ENCODE results near the gene CD180.

The CD180 gene

DNA sequence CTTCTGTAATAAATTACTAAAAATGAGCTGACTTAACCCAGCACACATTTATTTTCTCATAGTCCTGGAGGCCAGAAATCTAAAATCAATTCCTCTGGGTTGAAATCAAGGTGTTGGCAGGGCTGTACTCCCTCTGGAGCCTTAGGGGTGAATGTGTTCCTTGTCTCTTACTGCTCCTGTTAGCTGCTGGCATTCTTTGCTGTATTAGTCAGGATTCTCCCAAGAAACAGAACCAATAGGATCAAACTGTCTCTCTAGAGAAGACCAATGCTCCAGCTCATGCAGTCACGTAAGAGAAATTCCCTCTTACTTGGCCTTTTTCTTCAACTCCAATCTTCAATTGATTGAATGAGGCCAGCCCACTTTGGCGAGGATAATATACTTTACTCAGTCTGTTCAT is 15.3 kb upstream of the CD180 start:
- no peak for DNase-seq (ENCODE audit: low read depth in 2 of 2)

DNA sequence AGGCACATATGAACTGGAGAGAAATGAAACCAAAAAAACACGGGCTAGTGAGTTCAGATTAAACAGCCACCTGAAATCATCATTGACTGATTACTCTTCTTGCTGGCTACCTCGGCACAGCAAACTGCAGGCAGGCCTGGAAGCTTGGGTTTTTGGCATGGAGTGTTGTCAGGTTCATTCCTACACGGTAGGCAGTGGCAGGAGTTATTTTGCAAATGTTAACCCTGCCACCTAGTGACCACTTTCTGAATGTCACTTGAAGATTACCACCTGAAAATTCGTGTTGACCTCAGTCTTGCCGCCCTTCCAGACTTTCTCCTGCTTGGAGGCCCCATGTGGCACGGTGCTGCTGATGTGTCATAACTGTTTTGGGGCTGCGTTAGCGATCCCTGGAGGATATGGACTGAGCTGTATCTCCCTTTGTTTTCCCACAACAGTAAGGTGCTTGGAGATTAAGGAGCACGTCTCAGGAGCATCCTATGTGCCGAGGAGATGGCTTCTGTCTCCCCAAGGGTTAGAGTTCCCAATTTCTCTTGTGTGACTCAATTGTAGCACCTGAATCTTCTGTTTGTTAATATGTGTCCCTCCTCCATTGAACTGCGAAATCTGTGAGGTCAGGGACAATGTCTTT is 12.7 kb upstream of the CD180 start:
- peak; percentile 19 to 34 for DNase-seq (ENCODE audit: low read depth in 2 of 2)

- DNase-seq (ENCODE audit: low read depth in 2 of 2): no peak
Measured at GRCh38 chr5:67208403-67208802, 11.8 kb upstream of the CD180 start.

DNA sequence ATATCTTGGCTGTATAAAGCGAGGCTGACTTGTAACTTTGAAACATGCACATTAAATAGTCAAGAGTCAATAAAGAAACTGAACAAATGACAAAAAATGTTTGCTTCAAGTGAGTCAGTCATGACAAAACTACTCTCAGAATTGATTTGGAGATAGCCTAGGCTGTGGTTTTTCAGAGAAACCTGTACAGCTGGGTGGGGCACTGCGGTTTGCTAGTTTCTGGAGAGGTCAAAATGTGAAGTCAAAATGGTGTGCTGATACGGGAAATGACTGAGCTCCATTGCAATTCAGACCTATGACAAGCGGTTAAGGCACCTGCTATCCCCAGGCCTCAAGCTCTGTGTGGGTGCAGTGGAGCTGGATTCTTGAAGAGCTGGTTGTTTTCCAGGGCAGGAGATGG is 10.3 kb upstream of the CD180 start:
- peak; percentile 46 to 52 for DNase-seq (ENCODE audit: low read depth in 2 of 2)

GRCh38 chr5:67206461-67206860 is 9.9 kb upstream of the CD180 start:
- no peak for DNase-seq (ENCODE audit: low read depth in 2 of 2)

DNA sequence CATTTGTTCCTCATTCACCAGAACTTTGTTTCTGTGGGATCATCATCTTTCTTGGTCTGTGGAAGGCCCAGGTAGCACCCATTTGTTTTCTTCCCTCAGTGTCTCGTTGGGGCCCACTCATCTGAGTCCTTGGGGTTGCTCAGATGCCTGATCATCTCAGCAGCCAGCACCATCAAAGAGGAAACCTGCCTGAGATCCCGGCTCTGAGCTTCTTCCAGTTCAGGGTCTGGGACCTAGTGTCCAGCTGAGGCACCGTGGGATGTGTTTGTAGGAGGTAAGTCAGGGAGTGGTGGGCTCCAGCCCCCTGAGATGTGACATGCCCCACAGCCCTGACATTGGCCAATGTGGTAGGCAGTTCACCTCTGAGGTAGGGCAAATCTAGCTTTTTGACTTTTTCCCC is 9.4 kb upstream of the CD180 start:
- no peak for DNase-seq (ENCODE audit: low read depth in 2 of 2)

- DNase-seq (ENCODE audit: low read depth in 2 of 2): no peak
Measured at GRCh38 chr5:67204821-67205220, 8.2 kb upstream of the CD180 start.

DNA sequence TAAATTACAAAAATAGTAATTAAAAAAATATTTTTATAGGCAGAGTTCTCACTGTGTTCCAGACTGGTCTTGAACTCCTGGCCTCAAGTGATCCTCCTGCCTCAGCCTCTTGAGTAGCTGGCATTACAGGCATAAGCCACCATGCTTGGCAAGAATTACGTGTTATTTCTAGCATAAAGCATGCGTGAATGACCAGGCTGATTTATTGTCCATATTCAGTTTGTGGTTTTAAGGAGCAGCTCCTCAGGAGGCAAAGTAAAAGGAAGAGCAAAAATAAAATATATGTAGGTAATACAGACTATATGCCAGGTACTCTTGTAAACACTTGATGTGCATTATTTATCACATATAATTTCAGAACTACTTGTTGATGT is 7.1 kb upstream of the CD180 start:
- no peak for DNase-seq (ENCODE audit: low read depth in 2 of 2)

- DNase-seq (ENCODE audit: low read depth in 2 of 2): no peak
Measured at GRCh38 chr5:67202828-67203227, 6.2 kb upstream of the CD180 start.

GRCh38 chr5:67201897-67202549 is 5.4 kb upstream of the CD180 start:
- DNase-seq (ENCODE audit: low read depth in 2 of 2): no peak

DNA sequence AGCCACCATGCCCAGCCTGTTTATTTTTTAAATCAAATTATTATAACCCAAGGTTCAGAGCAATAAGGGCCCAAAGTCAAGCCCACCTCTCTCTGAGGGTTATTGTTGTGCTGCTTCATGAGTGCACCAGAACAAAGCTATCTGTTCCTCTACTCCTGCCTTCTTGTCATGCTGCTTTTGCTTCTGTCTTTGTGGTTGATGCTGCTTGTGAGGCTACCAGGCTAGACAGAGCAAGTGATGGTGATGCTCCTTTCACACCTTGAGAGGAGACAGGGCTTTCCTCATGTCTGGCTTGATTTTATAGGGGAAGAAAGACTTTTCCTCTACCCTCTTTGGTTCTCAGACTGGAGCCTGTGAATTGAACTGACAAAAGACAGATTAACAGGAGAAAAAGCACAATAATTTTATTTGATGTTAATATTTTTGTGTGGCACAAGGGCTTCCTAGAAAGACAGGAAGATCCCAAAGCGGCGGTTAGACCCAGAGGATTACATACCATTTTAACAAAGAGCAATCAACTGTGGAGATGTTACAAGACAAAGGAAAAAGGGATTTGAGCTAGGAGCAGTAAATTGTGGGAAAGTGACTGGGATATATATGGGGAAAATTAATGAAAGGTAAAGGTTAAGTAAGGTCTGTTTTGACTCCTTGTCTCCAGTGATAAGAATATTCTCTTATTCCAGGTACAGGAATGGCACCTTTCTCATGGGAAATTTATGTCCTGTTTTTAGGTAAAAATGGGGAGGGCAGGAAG is 4.4 kb upstream of the CD180 start:
- no peak for DNase-seq (ENCODE audit: low read depth in 2 of 2)

DNA sequence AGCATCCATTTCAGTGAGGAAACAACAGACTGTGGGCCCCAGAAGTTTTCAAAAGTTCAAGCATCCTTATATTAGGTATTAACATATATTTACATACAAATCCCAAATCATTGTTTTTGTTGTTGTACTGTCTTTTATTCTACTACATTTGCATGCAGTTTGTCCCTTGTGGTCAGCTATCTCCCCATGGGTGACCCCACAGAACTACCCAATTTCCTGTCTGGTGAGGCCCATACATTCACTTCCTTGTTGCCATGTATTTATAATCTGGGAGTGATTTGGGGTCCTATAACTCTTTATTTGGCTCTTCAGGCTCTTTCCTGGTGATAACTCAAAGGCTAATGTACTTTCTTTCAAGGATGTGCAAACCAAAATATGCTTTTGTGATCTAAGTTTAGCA is 3.3 kb upstream of the CD180 start:
- DNase-seq (ENCODE audit: low read depth in 2 of 2): no peak

- DNase-seq (ENCODE audit: low read depth in 2 of 2): no peak
Measured at GRCh38 chr5:67198917-67199316, 2.3 kb upstream of the CD180 start.

GRCh38 chr5:67197536-67197935 is 937 bp upstream of the CD180 start:
- no peak for DNase-seq (ENCODE audit: low read depth in 2 of 2)

- DNase-seq (ENCODE audit: low read depth in 2 of 2): no peak
Measured at GRCh38 chr5:67195406-67196275, 958 bp downstream of the CD180 start.

- no peak for DNase-seq (ENCODE audit: low read depth in 2 of 2)
Measured at GRCh38 chr5:67194166-67194565, 2.4 kb downstream of the CD180 start.

- no peak for DNase-seq (ENCODE audit: low read depth in 2 of 2)
Measured at GRCh38 chr5:67193439-67193807, 3.2 kb downstream of the CD180 start.

DNA sequence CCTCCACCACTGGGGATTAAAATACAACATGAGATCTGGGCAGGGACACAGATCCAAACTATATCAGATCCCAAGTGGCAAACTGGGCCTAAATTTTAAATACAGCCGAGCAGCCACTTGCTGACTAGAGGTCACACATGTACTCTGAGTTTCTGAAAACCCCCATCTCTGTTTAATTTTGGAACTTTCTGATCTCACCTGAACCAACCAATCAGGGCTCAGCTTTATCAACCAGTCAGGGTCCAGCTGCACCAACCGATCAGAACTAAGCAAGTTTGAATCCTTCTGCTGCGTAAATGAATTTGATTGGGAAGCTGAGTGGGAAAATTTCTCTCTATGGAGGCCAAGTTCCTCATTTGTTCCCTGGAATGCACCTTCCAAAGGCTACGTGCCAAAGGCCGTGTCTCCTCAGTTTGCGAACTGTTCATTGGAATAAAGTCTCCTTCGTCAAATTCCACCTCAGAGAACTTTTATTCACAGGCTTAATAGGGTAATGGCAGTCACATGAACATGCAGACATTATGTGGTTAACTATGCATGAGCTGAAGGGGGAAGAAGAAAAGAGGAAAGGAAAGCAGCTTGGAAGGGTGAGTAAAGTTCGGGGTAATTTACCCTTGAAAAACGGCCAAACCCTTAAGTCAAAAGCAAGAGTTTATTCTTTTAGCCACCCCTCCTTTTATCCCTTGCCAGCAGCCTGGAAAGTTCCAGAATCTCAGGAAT is 3.7 kb downstream of the CD180 start:
- no peak for DNase-seq (ENCODE audit: low read depth in 2 of 2)

DNA sequence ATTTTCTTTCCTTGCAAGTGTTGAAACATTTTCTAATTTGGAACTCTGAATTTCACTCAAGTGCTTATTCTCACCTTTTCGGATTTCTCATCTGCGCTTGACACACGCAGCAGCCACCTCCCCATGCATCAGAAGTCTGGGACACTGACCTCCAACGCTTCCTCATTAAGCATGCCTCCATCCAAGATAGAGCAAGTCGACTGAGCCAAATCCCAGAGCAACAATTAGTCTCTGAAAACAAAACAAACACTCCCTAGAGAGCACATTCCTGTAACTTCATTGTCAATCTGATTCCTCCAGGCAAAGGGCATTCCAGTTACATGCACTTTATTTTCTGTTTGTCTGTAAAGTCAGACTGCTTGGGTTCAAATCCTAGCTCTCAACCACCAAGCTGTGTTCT is 5.7 kb downstream of the CD180 start:
- DNase-seq (ENCODE audit: low read depth in 2 of 2): no peak

GRCh38 chr5:67190410-67190809 is 6.2 kb downstream of the CD180 start:
- no peak for DNase-seq (ENCODE audit: low read depth in 2 of 2)

- no peak for DNase-seq (ENCODE audit: low read depth in 2 of 2)
Measured at GRCh38 chr5:67189931-67190330, 6.7 kb downstream of the CD180 start.

GRCh38 chr5:67189079-67189354 is 7.6 kb downstream of the CD180 start:
- no peak for DNase-seq (ENCODE audit: low read depth in 2 of 2)
